ENCODE data around the gene NAA30. TPM values are rescaled to one million over a fixed set of nuclear protein-coding genes. Genes with fewer than 3 reads are reported as not detected.

NAA30 gene
- total and polyA plus RNA-seq, 2 of the 8 experiments (the other 6 are each of a cell fraction or from before 2014, with no cell fraction given): 4.2 to 21.9 TPM

DNA sequence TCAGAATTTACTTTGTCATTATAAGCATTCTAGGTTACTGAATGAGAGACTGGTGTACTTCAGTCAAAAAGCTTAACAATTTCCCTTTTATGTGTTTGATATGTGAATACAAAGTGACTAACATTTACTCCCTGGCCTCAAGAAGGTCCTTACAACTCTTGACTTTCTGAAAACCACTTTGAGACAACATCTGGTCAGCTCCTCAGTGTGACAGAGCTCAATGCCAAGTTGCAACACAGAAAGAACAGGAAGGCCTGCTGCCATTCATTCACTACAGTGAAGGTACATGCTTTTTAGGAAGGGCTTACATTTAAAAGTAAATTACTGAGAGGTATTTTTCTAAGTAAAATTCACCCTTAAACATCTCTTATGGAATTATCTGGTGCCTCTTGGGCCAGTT, 2.3 kb upstream of the NAA30 start (continued):
- TF ChIP-seq CHD7 (IDR thresholded peaks at IDR 0.05; ENCODE audit: insufficient replicate concordance, low read length) (no peak), HDAC2 (IDR thresholded peaks at IDR 0.05; ENCODE audit: borderline replicate concordance in 1 of 2, low read depth in 2 of 2, low read length in 2 of 2) (no peak), CBX8 (IDR thresholded peaks at IDR 0.05; ENCODE audit: borderline replicate concordance, low read depth, low read length) (no peak), HDAC6 (IDR thresholded peaks at IDR 0.05; ENCODE audit: low read depth, low read length) (no peak), TAF7 (optimal IDR thresholded peaks at IDR 0.05; ENCODE audit: borderline replicate concordance, low read depth, low read length) (no peak), POLR2A (IDR thresholded peaks at IDR 0.05; ENCODE audit: control extremely low read depth in 1 of 2, low read depth in 2 of 2, low read length in 2 of 2) (no peak), ASH2L (IDR thresholded peaks at IDR 0.05; ENCODE audit: low read length) (no peak), CBX5 (IDR thresholded peaks at IDR 0.05; ENCODE audit: low read depth, low read length) (no peak), BRCA1 (IDR thresholded peaks at IDR 0.05; ENCODE audit: low read depth, low read length) (no peak), NRF1 (IDR thresholded peaks at IDR 0.05; ENCODE audit: low read depth, low read length) (no peak), BACH1 (IDR thresholded peaks at IDR 0.05; ENCODE audit: low read length) (no peak), YY1 (IDR thresholded peaks at IDR 0.05; ENCODE audit: low read depth, low read length) (no peak), ZNF274 (IDR thresholded peaks at IDR 0.05; ENCODE audit: borderline replicate concordance, extremely low read depth, low read length) (no peak)

Data from H1 (cell line).